GM18520 (cell line): ENCODE data around the gene SPSB2.
"Not testable (repeated sequence)": the region's sequence is repeated elsewhere in the genome, so short reads cannot be mapped to it uniquely, and the experiment has no call there.

ENCODE experiments used
- ATAC-seq: cut with Tn5 transposase; IDR thresholded peaks from one replicate; pipeline ENCODE4 v1.9.1; 2021; ENCODE audit not compliant: unreplicated experiment

SPSB2 gene

GRCh38 chr12:6871052-6871957 lies 1.8 kb downstream of the SPSB2 start:
- ATAC-seq: no peak

GRCh38 chr12:6870304-6870703 lies 2.8 kb downstream of the SPSB2 start:
- ATAC-seq: not testable (repeated sequence)

GRCh38 chr12:6869049-6870021 lies 3.8 kb downstream of the SPSB2 start:
- ATAC-seq: no peak

- no peak for ATAC-seq
Measured at GRCh38 chr12:6868211-6869048, 4.7 kb downstream of the SPSB2 start.

GRCh38 chr12:6867413-6868210 lies 5.5 kb downstream of the SPSB2 start, which contains the start of gene TPI1:
Gene TPI1 (plus strand): TSS chr12:6867531. CDS start chr12:6867567, 36 bp downstream.
- ATAC-seq: peak; percentile 36

GRCh38 chr12:6866920-6867412 lies 6.1 kb downstream of the SPSB2 start:
- no peak for ATAC-seq

GRCh38 chr12:6866163-6866919 lies 6.8 kb downstream of the SPSB2 start:
- ATAC-seq: no peak

GRCh38 chr12:6865307-6865706 lies 7.8 kb downstream of the SPSB2 start:
- ATAC-seq: not testable (repeated sequence)

- no peak for ATAC-seq
Measured at GRCh38 chr12:6863586-6864321, 9.3 kb downstream of the SPSB2 start.

- ATAC-seq: no peak
Measured at GRCh38 chr12:6863033-6863432, 10.1 kb downstream of the SPSB2 start.

GRCh38 chr12:6861391-6861790 lies 11.7 kb downstream of the SPSB2 start:
- no peak for ATAC-seq

- no peak for ATAC-seq
Measured at GRCh38 chr12:6860942-6861341, 12.2 kb downstream of the SPSB2 start.

- ATAC-seq: no peak
Measured at GRCh38 chr12:6860116-6860515, 13.0 kb downstream of the SPSB2 start.

- ATAC-seq: no peak
Measured at GRCh38 chr12:6858799-6859198, 14.3 kb downstream of the SPSB2 start.

- ATAC-seq: no peak
Measured at GRCh38 chr12:6855322-6855721, 17.8 kb downstream of the SPSB2 start.

GRCh38 chr12:6854036-6854435 lies 19.1 kb downstream of the SPSB2 start:
- ATAC-seq: no peak

GRCh38 chr12:6853626-6854025 lies 19.5 kb downstream of the SPSB2 start:
- no peak for ATAC-seq

GRCh38 chr12:6852651-6853354 lies 20.3 kb downstream of the SPSB2 start:
- no peak for ATAC-seq
